SKM-1 (cell line): ENCODE data around the gene KRT27.
"Not testable (repeated sequence)": the region's sequence is repeated elsewhere in the genome, so short reads cannot be mapped to it uniquely, and the experiment has no call there.

ENCODE experiments used
- DNase-seq: peaks from one replicate; lab custom pipeline; 2025; ENCODE audit not compliant: unreplicated experiment; lab: John Stamatoyannopoulos, UW

The KRT27 gene, protein sequence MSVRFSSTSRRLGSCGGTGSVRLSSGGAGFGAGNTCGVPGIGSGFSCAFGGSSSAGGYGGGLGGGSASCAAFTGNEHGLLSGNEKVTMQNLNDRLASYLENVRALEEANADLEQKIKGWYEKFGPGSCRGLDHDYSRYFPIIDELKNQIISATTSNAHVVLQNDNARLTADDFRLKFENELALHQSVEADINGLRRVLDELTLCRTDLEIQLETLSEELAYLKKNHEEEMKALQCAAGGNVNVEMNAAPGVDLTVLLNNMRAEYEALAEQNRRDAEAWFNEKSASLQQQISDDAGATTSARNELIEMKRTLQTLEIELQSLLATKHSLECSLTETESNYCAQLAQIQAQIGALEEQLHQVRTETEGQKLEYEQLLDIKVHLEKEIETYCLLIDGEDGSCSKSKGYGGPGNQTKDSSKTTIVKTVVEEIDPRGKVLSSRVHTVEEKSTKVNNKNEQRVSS

DNA sequence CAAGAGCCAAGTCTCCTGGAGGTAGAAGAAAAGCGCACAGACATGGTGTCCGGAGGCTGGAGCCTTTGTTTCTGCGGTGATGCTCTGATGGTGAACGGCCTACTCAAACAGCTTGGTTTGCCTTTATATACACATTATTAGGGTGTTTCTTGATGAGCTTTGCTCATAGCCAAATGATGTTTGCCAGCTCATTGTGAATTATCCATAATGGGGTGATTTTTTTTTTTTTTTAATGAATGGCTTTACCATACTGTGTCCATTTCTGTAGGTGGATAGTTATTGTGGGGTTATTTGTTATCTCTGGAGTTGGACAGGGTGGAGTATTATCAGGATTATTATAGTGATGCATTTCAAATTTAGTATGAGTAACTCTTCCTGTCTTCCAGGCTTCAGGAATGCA, at the start of gene KRT27:
KRT27 (minus strand) TSS at position 101 of the 400 bp plus-strand sequence; CDS start at position 44, 57 bp downstream.
- no peak for DNase-seq

DNA sequence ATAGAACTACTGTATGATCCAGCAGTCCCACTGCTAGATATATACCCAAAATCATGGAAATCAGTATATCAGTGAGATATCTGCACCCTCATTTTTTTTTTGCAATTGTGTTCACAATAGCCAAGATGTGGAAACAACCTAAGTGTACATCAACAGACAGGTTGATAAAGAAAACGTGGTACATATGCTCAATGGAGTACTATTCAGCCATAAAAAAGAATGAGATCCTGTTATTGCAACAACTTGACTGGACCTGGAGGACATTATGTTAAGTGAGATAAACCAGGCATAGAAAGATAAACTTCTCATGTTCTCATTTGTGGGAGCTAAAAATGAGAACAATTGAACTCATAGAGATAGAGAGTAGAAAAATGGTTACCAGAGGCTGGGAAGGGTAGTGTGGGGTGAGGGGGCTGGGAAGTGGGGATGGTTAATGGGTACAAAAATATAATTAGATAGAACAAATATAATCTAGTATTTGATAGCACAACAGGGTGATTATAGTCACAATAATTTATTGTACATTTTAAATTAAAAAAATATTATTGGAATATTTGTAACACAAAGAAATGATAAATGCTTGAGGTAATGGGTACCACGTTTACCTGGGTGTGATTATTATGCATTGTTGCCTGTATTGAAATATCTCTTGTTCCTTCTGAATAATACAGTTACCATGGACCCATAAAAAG, 47.9 kb upstream of the KRT27 start:
- no peak for DNase-seq

DNA sequence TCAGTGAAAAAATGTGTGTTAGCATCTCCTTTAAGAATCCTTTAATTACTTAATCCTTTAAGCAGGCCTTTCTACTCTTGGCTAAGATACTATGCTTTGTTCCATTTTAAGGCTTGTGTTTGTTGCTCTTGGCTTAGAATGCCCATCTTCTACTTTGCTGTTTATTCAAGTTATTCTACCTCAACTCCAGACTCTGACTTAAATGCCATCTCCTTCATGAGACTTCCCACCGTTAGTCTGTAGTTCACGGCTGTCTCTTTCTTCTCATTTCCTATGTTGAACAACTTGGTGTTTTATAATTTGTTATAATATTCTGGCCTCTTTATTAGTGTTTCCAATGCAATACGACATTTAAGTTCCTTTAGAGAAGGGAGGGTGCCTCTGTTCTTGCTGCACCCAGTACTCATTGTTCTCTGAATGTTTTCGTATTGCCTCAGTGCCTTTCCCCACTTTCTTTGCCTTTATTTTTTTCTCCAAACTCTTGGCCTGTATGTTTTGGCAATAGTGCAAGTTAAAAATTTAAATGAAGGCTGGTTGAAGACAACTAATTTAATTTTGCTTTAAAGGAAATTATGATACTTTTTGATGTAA, 46.2 kb upstream of the KRT27 start:
- DNase-seq: no peak

DNA sequence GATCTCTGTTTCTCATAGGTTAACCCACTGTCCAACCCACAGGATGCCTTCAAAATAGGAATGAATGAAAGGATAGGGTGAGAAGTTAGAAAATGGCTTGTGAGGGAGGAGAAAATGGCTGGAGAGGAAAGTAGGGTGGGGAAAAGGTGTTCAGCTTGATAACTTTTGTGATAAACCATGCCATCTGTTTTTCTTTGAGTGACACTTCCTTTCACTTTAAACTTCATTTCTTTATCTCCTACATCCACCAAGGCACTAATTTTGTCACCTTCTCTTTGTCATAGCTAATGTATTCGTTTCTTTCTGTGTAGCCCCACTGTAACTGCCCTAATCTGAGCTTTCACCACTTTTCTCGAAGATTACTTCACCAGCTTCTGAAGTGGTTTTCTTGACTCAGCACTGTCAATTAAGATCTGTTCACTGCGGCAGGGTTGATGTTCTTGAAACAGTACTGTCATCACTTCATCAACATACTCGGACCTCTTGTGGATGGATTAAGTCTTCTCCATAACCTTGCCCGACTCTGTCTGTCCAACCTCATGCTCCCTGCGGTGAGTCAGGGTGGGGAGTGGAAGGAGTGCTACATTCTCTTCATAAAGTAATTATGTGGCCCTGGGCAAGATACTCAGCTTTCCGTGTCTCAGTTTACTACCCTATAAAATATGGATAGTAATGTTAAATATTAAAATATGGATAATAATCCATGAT, 45.5 kb upstream of the KRT27 start:
- DNase-seq: no peak

GRCh38 chr17:40825599-40825998, 43.2 kb upstream of the KRT27 start:
- no peak for DNase-seq

- no peak for DNase-seq
Observed at GRCh38 chr17:40824015-40824832, 41.9 kb upstream of the KRT27 start.

DNA sequence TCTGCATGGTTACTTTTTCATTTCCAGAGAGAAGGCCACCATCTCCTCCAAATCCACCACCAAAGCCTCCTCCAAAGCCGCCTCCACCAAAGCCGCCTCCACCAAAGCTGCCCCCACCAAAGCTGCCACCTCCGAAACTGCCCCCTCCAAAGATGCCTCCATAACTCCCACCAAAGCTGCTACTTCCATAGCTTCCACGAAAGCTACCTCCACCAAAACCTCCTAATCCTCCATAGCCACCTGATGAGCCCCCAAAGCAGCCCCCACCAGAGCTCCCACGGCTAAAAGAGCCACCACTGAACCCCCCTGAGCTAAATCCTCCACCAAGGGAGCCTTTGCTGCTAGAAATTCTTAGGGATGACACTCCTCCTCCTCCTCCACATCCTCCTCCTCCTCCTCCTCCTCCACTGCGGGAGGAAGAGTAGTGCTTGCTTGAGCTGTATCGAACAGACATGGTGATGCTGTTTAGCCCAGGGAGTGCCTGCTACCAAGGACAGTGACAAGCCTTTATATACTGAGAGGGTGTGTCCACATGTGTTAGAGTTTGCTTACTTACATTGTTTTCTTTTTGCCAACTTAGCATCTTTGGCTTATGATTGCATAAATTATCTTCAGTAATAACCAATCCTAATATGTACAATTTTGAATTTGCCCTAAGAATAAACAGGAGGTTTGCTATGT, 39.9 kb upstream of the KRT27 start, which contains the start of gene KRT10:
KRT10 (minus strand) TSS at position 483 of the 681 bp plus-strand sequence; CDS start at position 454, 29 bp downstream.
- DNase-seq: no peak

GRCh38 chr17:40821536-40821935, 39.2 kb upstream of the KRT27 start:
- no peak for DNase-seq

DNA sequence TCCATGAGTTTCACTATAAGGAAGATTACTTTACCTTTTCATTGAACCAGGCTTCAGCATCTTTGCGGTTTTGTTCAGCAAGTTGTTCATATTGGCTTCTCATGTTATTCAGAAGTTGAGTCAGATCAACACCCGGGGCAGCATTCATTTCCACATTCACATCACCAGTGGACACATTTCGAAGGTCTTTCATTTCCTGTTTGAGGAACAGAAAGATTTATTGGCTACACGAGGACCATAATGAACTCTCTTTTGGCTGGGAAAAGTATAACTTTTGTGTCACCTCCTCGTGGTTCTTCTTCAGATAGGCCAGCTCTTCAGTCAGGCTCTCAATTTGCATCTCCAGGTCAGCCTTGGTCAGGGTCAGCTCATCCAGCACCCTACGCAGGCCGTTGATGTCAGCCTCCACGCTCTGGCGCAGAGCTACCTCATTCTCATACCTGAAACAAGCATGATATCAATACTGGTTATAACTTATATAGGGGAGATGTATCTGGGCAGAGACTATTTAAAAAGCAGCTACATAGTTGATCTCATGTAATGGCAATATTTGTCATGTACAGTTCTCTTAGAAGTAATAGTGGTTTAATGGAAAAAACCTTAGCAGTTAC, 38.0 kb upstream of the KRT27 start:
- DNase-seq: no peak

DNA sequence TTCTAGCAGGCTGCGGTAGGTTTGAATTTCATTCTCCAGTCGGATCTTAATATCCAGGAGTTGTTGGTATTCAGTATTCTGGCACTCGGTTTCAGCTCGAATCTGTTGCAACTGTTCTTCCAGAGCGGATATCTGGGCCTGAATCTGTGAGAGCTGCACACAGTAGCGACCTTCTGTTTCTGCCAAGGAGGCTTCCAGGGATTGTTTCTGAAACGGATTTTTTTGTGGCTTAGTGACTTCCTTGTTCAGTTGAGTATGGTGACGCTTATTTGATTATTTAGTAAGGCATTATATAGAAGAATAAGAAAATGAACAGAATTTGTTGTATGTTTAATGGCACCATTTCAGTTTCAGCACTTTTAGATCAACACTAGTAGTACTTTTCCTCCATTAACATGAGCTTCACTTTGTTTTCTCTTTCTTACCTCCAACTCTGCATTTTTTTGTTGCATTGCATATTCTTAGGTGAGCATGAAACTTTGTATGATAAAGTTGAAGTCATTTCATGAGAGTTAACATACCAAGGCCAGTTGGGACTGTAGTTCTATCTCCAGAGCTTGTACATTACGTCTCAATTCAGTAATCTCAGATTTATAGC, 37.3 kb upstream of the KRT27 start:
- no peak for DNase-seq

- DNase-seq: peak; percentile 50
Observed at GRCh38 chr17:40818733-40819527, 36.6 kb upstream of the KRT27 start.

GRCh38 chr17:40818343-40818732, 36.0 kb upstream of the KRT27 start:
- DNase-seq: no peak

DNA sequence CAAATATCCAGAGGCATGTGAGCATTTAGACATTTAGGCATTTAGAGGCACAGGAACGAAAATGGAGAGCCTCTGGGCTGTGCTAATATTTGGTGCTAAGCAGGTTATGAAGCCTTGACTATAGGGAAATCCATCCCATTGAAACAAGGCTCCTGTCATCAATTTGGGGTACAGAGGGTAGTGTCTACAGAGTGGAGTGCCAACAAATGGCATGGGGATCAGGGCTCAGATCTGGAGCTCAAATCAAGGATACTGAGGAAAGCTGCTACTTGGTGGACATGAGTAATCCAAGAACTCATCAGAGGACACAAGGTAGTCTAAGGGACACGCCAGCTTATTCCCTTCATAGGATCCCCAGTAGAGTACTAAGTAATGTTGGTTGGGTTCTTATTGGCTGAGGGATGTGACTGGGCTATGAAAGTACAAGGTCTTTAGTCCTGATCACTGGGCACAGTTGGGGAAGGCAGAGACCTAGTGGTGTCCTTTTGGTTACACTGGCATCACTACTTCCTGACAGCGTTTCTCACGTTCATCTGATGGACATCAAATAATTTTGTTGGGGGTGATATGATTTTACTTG, 34.8 kb upstream of the KRT27 start:
- DNase-seq: no peak

DNA sequence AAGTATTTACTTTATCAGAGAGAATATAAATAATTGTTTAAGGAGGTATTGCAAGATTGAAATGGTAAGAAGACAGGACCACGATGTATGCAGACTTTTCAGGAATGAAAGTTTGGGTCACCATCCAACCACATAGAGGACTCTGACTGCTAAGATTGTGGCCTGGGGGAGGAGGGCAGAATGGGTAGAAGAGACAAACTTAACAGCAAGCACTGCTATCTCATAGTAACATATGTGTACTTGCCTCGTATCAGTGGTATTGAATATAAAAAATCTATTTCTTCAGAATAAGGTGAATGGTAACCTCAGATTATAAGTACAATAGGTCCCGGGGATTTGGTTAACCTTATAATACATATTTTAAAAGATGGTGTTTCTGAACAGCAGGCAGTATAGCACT, 34.2 kb upstream of the KRT27 start:
- DNase-seq: no peak

DNA sequence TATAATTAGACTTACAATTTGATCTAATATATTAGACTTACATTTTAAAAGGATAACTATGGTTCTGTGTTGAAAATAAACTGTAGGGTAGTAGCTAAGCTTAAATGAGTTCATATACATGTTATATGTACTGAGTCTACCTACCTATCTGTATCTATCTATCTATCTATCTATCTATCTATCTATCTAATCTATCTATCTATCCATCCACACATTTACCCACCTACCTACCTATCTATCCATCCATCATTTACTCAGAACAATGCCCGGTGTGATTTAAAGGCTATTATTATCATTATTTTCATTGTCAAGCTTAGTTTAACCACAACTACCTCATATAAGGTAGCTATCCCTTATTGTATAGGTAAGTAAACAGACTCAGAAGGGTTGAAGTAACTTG, 33.0 kb upstream of the KRT27 start:
- no peak for DNase-seq

DNA sequence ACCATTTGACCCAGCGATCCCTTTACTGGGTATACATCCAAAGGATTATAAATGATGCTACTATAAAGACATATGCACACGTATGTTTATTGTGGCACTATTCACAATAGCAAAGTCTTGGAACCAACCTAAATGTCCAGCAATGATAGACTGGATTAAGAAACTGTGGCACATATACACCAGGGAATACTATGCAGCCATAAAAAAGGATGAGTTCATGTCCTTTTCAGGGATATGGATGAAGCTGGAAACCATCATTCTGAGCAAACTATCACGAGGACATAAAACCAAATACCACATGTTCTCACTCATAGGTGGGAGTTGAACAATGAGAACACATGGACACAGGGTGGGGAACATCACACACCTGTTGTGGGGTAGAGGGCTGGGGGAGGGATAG, 32.3 kb upstream of the KRT27 start:
- DNase-seq: not testable (repeated sequence)

GRCh38 chr17:40813804-40814203, 31.5 kb upstream of the KRT27 start:
- no peak for DNase-seq

DNA sequence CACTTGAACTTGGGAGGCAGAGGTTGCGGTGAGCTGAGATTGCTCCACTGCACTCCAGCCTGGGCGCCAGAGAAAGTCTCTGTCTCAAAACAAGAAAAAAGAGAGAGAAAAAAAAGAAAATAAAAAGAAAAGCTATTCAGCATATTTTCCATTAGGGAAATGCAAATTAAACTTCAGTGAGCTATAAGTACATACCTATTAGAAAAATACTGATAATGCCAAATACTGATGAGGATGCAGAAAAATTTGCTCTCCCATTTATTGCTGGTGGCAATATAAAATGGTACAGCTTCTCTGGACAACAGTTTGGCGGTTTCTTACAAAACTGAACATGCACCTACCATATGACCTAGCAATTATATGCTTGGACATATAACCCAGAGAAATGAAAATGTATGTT, 30.3 kb upstream of the KRT27 start:
- no peak for DNase-seq
